Measurements from ENCODE around the gene NME2. TPM values are rescaled to one million over a fixed set of nuclear protein-coding genes. Genes with fewer than 3 reads are reported as not detected.

The NME2 gene
- total RNA-seq, 2 experiments from 2014 or later = 790 to 814 TPM

GRCh38 chr17:51128076-51128475 lies 38.1 kb upstream of the NME2 start:
- H3K27ac Mint-ChIP-seq = no peak overlapping the region
- no peaks in the 10 kb centered on the region for H3K9me3 Mint-ChIP-seq
- ChIA-PET CTCF (no interaction called here), POLR2A (no interaction called here)
- peak; percentile 35 for DNase-seq
- no peaks in the 10 kb centered on the region for H3K36me3 Mint-ChIP-seq
- peaks cover 4% of the 10 kb centered on the region for H3K4me1 Mint-ChIP-seq (ENCODE audit: low read depth)
- no peaks in the 10 kb centered on the region for H3K27me3 Mint-ChIP-seq
- H3K4me3 Mint-ChIP-seq = no peak overlapping the region
- intact Hi-C loops (cut with micrococcal nuclease) = no loop called here

GRCh38 chr17:51132964-51133319 lies 33.3 kb upstream of the NME2 start:
- H3K4me3 Mint-ChIP-seq = no peak overlapping the region
- H3K36me3 Mint-ChIP-seq = no peaks in the 10 kb centered on the region
- no peak for DNase-seq
- POLR2A ChIA-PET = no interaction called here
- no peaks in the 10 kb centered on the region for H3K27me3 Mint-ChIP-seq
- H3K4me1 Mint-ChIP-seq (ENCODE audit: low read depth) = peaks cover 8% of the 10 kb centered on the region
- intact Hi-C loops (cut with micrococcal nuclease) = no loop called here
- CTCF ChIA-PET = no interaction called here
- H3K27ac Mint-ChIP-seq = no peak overlapping the region
- H3K9me3 Mint-ChIP-seq = no peaks in the 10 kb centered on the region

GRCh38 chr17:51133365-51133764 lies 32.8 kb upstream of the NME2 start:
- no peak for DNase-seq
- intact Hi-C loops (cut with micrococcal nuclease) = no loop called here
- Mint-ChIP-seq H3K27me3 (no peaks in the 10 kb centered on the region), H3K4me1 (ENCODE audit: low read depth) (peaks cover 8% of the 10 kb centered on the region), H3K27ac (no peak overlapping the region), H3K4me3 (no peak overlapping the region), H3K36me3 (no peaks in the 10 kb centered on the region), H3K9me3 (no peaks in the 10 kb centered on the region)
- POLR2A ChIA-PET = no interaction called here
- CTCF ChIA-PET = no interaction called here

GRCh38 chr17:51135956-51136355 lies 30.3 kb upstream of the NME2 start:
- H3K27ac Mint-ChIP-seq = no peak overlapping the region

GRCh38 chr17:51142597-51142996 lies 23.6 kb upstream of the NME2 start:
- Mint-ChIP-seq H3K27ac (no peak overlapping the region), H3K36me3 (no peaks in the 10 kb centered on the region), H3K4me1 (ENCODE audit: low read depth) (peaks cover 15% of the 10 kb centered on the region), H3K4me3 (no peak overlapping the region), H3K9me3 (no peaks in the 10 kb centered on the region), H3K27me3 (no peaks in the 10 kb centered on the region)
- intact Hi-C loops (cut with micrococcal nuclease) = no loop called here
- CTCF ChIA-PET = interaction anchor here (0.6 kb wide), 1 partner anchor 16 kb away, joined by 3 read pairs; no protein-coding TSS in a partner anchor
- DNase-seq = no peak
- POLR2A ChIA-PET = no interaction called here

More at GRCh38 chr17:51135956-51136355, 30.3 kb upstream of the NME2 start:
- no peaks in the 10 kb centered on the region for H3K9me3 Mint-ChIP-seq
- intact Hi-C loops (cut with micrococcal nuclease) = no loop called here
- no peak for DNase-seq
- ChIA-PET CTCF (interaction anchor here (1.4 kb wide), 1 partner anchor 79 kb away, joined by 5 read pairs; no protein-coding TSS in a partner anchor), POLR2A (no interaction called here)
- no peaks in the 10 kb centered on the region for H3K36me3 Mint-ChIP-seq
- no peak overlapping the region for H3K4me3 Mint-ChIP-seq
- no peaks in the 10 kb centered on the region for H3K27me3 Mint-ChIP-seq
- H3K4me1 Mint-ChIP-seq (ENCODE audit: low read depth) = peaks cover 8% of the 10 kb centered on the region

- ChIA-PET POLR2A (no interaction called here), CTCF (interaction anchor here (1.8 kb wide), 1 partner anchor 143 kb away, joined by 4 read pairs; no protein-coding TSS in a partner anchor)
- intact Hi-C loops (cut with micrococcal nuclease) = no loop called here
- no peak overlapping the region for H3K27ac Mint-ChIP-seq
- H3K27me3 Mint-ChIP-seq = no peaks in the 10 kb centered on the region
- no peak for DNase-seq
- H3K4me3 Mint-ChIP-seq = no peak overlapping the region
- H3K9me3 Mint-ChIP-seq = no peaks in the 10 kb centered on the region
- no peaks in the 10 kb centered on the region for H3K36me3 Mint-ChIP-seq
- H3K4me1 Mint-ChIP-seq (ENCODE audit: low read depth) = peaks cover 21% of the 10 kb centered on the region
Measured at GRCh38 chr17:51144266-51145022, 21.8 kb upstream of the NME2 start.

GRCh38 chr17:51147650-51148049 lies 18.6 kb upstream of the NME2 start:
- Mint-ChIP-seq H3K27ac (peak overlapping the region; percentile 13), H3K27me3 (no peaks in the 10 kb centered on the region), H3K36me3 (no peaks in the 10 kb centered on the region), H3K9me3 (no peaks in the 10 kb centered on the region), H3K4me1 (ENCODE audit: low read depth) (peaks cover 21% of the 10 kb centered on the region), H3K4me3 (no peak overlapping the region)
- ChIA-PET CTCF (interaction anchor here (0.6 to 3.1 kb wide), 4 partner anchors 27 to 284 kb away, joined by 3 to 22 read pairs (median 6); partner anchors contain the start of gene SPAG9), POLR2A (interaction anchor here (0.6 kb wide), 1 partner anchor 120 kb away, joined by 3 read pairs; no protein-coding TSS in a partner anchor)
- intact Hi-C loops (cut with micrococcal nuclease) = loop anchor here (1.0 kb wide), 1 partner anchor 26 kb away; no protein-coding TSS in a partner anchor
- DNase-seq = peak; percentile 49

- no peak for DNase-seq
- H3K27ac Mint-ChIP-seq = no peak overlapping the region
- H3K27me3 Mint-ChIP-seq = no peaks in the 10 kb centered on the region
- POLR2A ChIA-PET = no interaction called here
- H3K9me3 Mint-ChIP-seq = no peaks in the 10 kb centered on the region
- no peaks in the 10 kb centered on the region for H3K36me3 Mint-ChIP-seq
- CTCF ChIA-PET = interaction anchor here (0.7 to 3.1 kb wide), 3 partner anchors 29 to 148 kb away, joined by 3 to 22 read pairs (median 8); partner anchors contain the start of gene SPAG9
- H3K4me1 Mint-ChIP-seq (ENCODE audit: low read depth) = peaks cover 21% of the 10 kb centered on the region
- no peak overlapping the region for H3K4me3 Mint-ChIP-seq
- intact Hi-C loops (cut with micrococcal nuclease) = no loop called here
Measured at GRCh38 chr17:51149163-51149562, 17.0 kb upstream of the NME2 start.

- no peaks in the 10 kb centered on the region for H3K27me3 Mint-ChIP-seq
- H3K36me3 Mint-ChIP-seq = peaks cover 6% of the 10 kb centered on the region
- H3K9me3 Mint-ChIP-seq = no peaks in the 10 kb centered on the region
- POLR2A ChIA-PET = no interaction called here
- intact Hi-C loops (cut with micrococcal nuclease) = loop anchor here (5.0 kb wide), 1 partner anchor 299 kb away; no protein-coding TSS in a partner anchor
- H3K27ac Mint-ChIP-seq = no peak overlapping the region
- H3K4me1 Mint-ChIP-seq (ENCODE audit: low read depth) = peaks cover 30% of the 10 kb centered on the region
- DNase-seq = no peak
- no peak overlapping the region for H3K4me3 Mint-ChIP-seq
- CTCF ChIA-PET = interaction anchor here (4.3 kb wide), 1 partner anchor 149 kb away, joined by 124 read pairs; no protein-coding TSS in a partner anchor
Measured at GRCh38 chr17:51150932-51151331, 15.3 kb upstream of the NME2 start.

- Mint-ChIP-seq H3K27ac (no peak overlapping the region), H3K9me3 (no peaks in the 10 kb centered on the region), H3K36me3 (peaks cover 17% of the 10 kb centered on the region), H3K4me3 (no peak overlapping the region), H3K4me1 (ENCODE audit: low read depth) (peaks cover 23% of the 10 kb centered on the region), H3K27me3 (no peaks in the 10 kb centered on the region)
- ChIA-PET POLR2A (interaction anchor here (0.9 to 1.5 kb wide), 12 partner anchors 10 to 288 kb away, joined by 3 to 16 read pairs (median 4); partner anchors contain the start of genes NME2, SPAG9 and TOB1), CTCF (interaction anchor here (0.7 to 4.3 kb wide), 23 partner anchors 11 to 300 kb away, joined by 3 to 124 read pairs (median 5); partner anchors contain the start of genes NME2, SPAG9 and TOB1)
- intact Hi-C loops (cut with micrococcal nuclease) = loop anchor here (1.0 to 5.0 kb wide), 7 partner anchors 14 to 300 kb away; partner anchors contain the start of gene NME2
- no peak for DNase-seq
Measured at GRCh38 chr17:51152766-51153209, 13.4 kb upstream of the NME2 start.

- Mint-ChIP-seq H3K27ac (no peak within 1 kb of the TSS), H3K27me3 (no peaks in the 10 kb centered on the region), H3K4me3 (no peak within 1 kb of the TSS), H3K9me3 (no peaks in the 10 kb centered on the region), H3K4me1 (ENCODE audit: low read depth) (peaks cover 19% of the 10 kb centered on the region), H3K36me3 (peaks cover 18% of the 10 kb centered on the region)
- POLR2A ChIA-PET = interaction anchor here (0.7 to 1.5 kb wide), 14 partner anchors 10 to 289 kb away, joined by 3 to 16 read pairs (median 4); partner anchors contain the start of genes NME2, SPAG9 and TOB1
- peak; percentile 99 for DNase-seq
- CTCF ChIA-PET = interaction anchor here (0.6 to 4.3 kb wide), 35 partner anchors 10 to 301 kb away, joined by 3 to 124 read pairs (median 4); partner anchors contain the start of genes NME2, SPAG9 and TOB1
- intact Hi-C loops (cut with micrococcal nuclease) = loop anchor here (1.0 to 5.0 kb wide), 7 partner anchors 13 to 301 kb away; partner anchors contain the start of gene NME2
Measured at GRCh38 chr17:51153210-51154072, 12.8 kb upstream of the NME2 start, which contains the start of gene NME1. NME1 (plus strand) TSS chr17:51153559; CDS start chr17:51155655, 2,096 bp downstream.
